Gastrocnemius medialis (tissue), 4 donors: ENCODE measurements around the gene TUBGCP4.

Experiments used
- CTCF ChIP-seq, 5 experiments: fragments of 450-650 bp in 3 of 5; fragments of 200-600 bp in 2 of 5; sonication (generic) in 2 of 5; IDR thresholded peaks in 4 of 5; conservative IDR thresholded peaks in 1 of 5; 1 replicate in 4 of 5; 2 replicates in 1 of 5; pipeline ENCODE4 v1.5.1; 2016 to 2019; ENCODE audit warnings: antibody characterized with exemption in 5 of 5, mild to moderate bottlenecking in 3 of 5, moderate library complexity in 3 of 5
- POLR2A ChIP-seq, 2 donors: fragments of 450-650 bp; IDR thresholded peaks; one replicate each; pipeline ENCODE4 v1.6.1; 2017; ENCODE audit warnings: antibody characterized with exemption in 2 of 2, mild to moderate bottlenecking in 2 of 2, moderate library complexity in 2 of 2

GRCh38 chr15:43410572-43411214 lies 39.8 kb downstream of the TUBGCP4 start:
- TF ChIP-seq CTCF (IDR thresholded peaks at IDR 0.05 in 4 of 5, conservative IDR thresholded peaks at IDR 0.05 in 1 of 5) (no peak), POLR2A (IDR thresholded peaks at IDR 0.05) (no peak)
